IMR-90 (cell line): ENCODE data around the gene MSI2. TPM values are rescaled to one million over a fixed set of nuclear protein-coding genes. Genes with fewer than 3 reads are reported as not detected.

ENCODE experiments used
- ATAC-seq: fragments of 200-7000 bp; cut with Tn5 transposase; 2 replicates; pipeline ENCODE4 v1.9.1; 2020; ENCODE audit warnings: low read depth, mild to moderate bottlenecking, moderate library complexity
- BruUV-seq: library from RNA; stranded (reverse); fragments of 400-500 nt; replicated peaks from 2 replicates; lab custom pipeline; 2021; lab: Mats Ljungman, UMichigan
- CTCF ChIA-PET: fragments of 300-600 bp; formaldehyde crosslinking; extraction: SDS; loops from one replicate; lab custom pipeline; 2021; ENCODE audit warnings: antibody characterized with exemption; lab: Yijun Ruan, JAX
- POLR2A ChIA-PET: fragments of 300-600 bp; sonication (Branson Sonifier 250); formaldehyde crosslinking; loops from one replicate; lab custom pipeline; 2022; ENCODE audit warnings: antibody characterized with exemption; ENCODE audit not compliant: unreplicated experiment; lab: Charles Lee
- DNase-seq: peaks from one replicate; pipeline ENCODE4 v3.0.0; 2013
- H2AFZ ChIP-seq: replicated peaks from 2 replicates; pipeline ENCODE3; 2013; ENCODE audit warnings: low read length, mild to moderate bottlenecking; ENCODE audit not compliant: poor library complexity
- H2AK5ac ChIP-seq: 2 replicates; pipeline ENCODE4 v1.6.1; 2013; ENCODE audit warnings: low read depth, low read length, inconsistent platforms
- H2AK9ac ChIP-seq: replicated peaks from 2 replicates; pipeline ENCODE3; 2013; ENCODE audit warnings: mild to moderate bottlenecking, low read depth, low read length, moderate library complexity; ENCODE audit not compliant: poor library complexity
- H2BK120ac ChIP-seq: 2 replicates; pipeline ENCODE4 v1.6.1; 2013; ENCODE audit warnings: low read depth, low read length, inconsistent platforms
- H2BK15ac ChIP-seq: 3 replicates; pipeline ENCODE4 v1.6.1; 2013; ENCODE audit warnings: low read depth, low read length, inconsistent platforms
- H2BK20ac ChIP-seq: 2 replicates; pipeline ENCODE4 v1.6.1; 2013; ENCODE audit warnings: low read depth, mild to moderate bottlenecking, inconsistent platforms, low read length, moderate library complexity
- H2BK5ac ChIP-seq: 2 replicates; pipeline ENCODE4 v1.6.1; 2013; ENCODE audit warnings: mild to moderate bottlenecking, low read depth, low read length, inconsistent platforms; ENCODE audit not compliant: poor library complexity, severe bottlenecking
- H3K14ac ChIP-seq: replicated peaks from 2 replicates; pipeline ENCODE4 v1.6.1; 2013; ENCODE audit warnings: low read depth, low read length, inconsistent platforms
- H3K18ac ChIP-seq: 2 replicates; pipeline ENCODE4 v1.6.1; 2013; ENCODE audit warnings: low read depth, low read length, control low read depth
- H3K23ac ChIP-seq: 2 replicates; pipeline ENCODE4 v1.6.1; 2013; ENCODE audit warnings: low read depth, low read length, inconsistent platforms
- H3K27ac ChIP-seq: 2 replicates; pipeline ENCODE4 v1.5.1; 2013; ENCODE audit warnings: mild to moderate bottlenecking, control low read depth, low read length; ENCODE audit not compliant: insufficient read depth
- H3K27me3 ChIP-seq: 2 replicates; pipeline ENCODE4 v1.6.1; 2013; ENCODE audit warnings: low read length; ENCODE audit not compliant: control insufficient read depth, insufficient read depth
- H3K36me3 ChIP-seq: 2 replicates; pipeline ENCODE4 v1.6.1; 2013; ENCODE audit warnings: low read length, mixed read lengths; ENCODE audit not compliant: control insufficient read depth, insufficient read depth
- H3K4ac ChIP-seq: 2 replicates; pipeline ENCODE4 v1.6.1; 2013; ENCODE audit warnings: low read depth, low read length, inconsistent platforms
- H3K4me1 ChIP-seq: 2 replicates; pipeline ENCODE4 v1.6.1; 2013; ENCODE audit warnings: low read length, mixed read lengths; ENCODE audit not compliant: control insufficient read depth, insufficient read depth
- H3K4me2 ChIP-seq: 2 replicates; pipeline ENCODE4 v1.6.1; 2013; ENCODE audit warnings: low read depth, mild to moderate bottlenecking, control low read depth, low read length, moderate library complexity
- H3K4me3 ChIP-seq: 2 replicates; pipeline ENCODE4 v1.5.1; 2013; ENCODE audit warnings: low read depth, mild to moderate bottlenecking, control low read depth, low read length, moderate library complexity; ENCODE audit not compliant: insufficient read depth
- H3K56ac ChIP-seq: 2 replicates; pipeline ENCODE4 v1.6.1; 2013; ENCODE audit warnings: low read length, inconsistent platforms; ENCODE audit not compliant: insufficient read depth; ENCODE audit errors: extremely low read depth
- H3K79me1 ChIP-seq, 2 experiments: 2 replicates each; pipeline ENCODE4 v1.6.1; 2013; ENCODE audit warnings: low read length in 2 of 2, inconsistent platforms in 1 of 2, low read depth in 1 of 2
- H3K9ac ChIP-seq: 2 replicates; pipeline ENCODE4 v1.6.1; 2013; ENCODE audit warnings: low read depth, low read length, control low read depth
- H3K9me1 ChIP-seq: 2 replicates; pipeline ENCODE4 v1.6.1; 2013; ENCODE audit warnings: low read length, inconsistent platforms; ENCODE audit not compliant: insufficient read depth
- H3K9me3 ChIP-seq: 2 replicates; pipeline ENCODE4 v1.6.1; 2013; ENCODE audit warnings: low read length; ENCODE audit not compliant: control insufficient read depth, insufficient read depth
- H4K20me1 ChIP-seq: 2 replicates; pipeline ENCODE4 v1.6.1; 2013; ENCODE audit warnings: low read length, inconsistent platforms; ENCODE audit not compliant: insufficient read depth
- H4K5ac ChIP-seq: 2 replicates; pipeline ENCODE4 v1.6.1; 2013; ENCODE audit warnings: mild to moderate bottlenecking, low read depth, low read length, control low read depth
- H4K8ac ChIP-seq, 2 experiments: 2 replicates each; pipeline ENCODE4 v1.6.1; 2013; ENCODE audit warnings: low read depth in 2 of 2, low read length in 2 of 2, control low read depth in 1 of 2, inconsistent platforms in 1 of 2
- H4K91ac ChIP-seq: 2 replicates; pipeline ENCODE4 v1.6.1; 2013; ENCODE audit warnings: low read depth, low read length, inconsistent platforms; ENCODE audit not compliant: insufficient read depth
- CEBPB ChIP-seq: IDR thresholded peaks from 2 replicates; pipeline ENCODE4 v1.6.1; 2012; ENCODE audit warnings: low read depth, low read length, improper control_type of control experiment
- CHD1 ChIP-seq: IDR thresholded peaks from 2 replicates; pipeline ENCODE4 v1.6.1; 2012; ENCODE audit warnings: low read depth, low read length, improper control_type of control experiment
- MXI1 ChIP-seq: IDR thresholded peaks from 2 replicates; pipeline ENCODE4 v1.6.1; 2012; ENCODE audit warnings: low read depth, mild to moderate bottlenecking, low read length, moderate library complexity, borderline replicate concordance
- RFX5 ChIP-seq: IDR thresholded peaks from 2 replicates; pipeline ENCODE4 v1.8.0; 2012; ENCODE audit warnings: low read depth, mild to moderate bottlenecking, low read length, moderate library complexity
- WGBS, 2 experiments: methylation state at CpG; one replicate each; pipeline versions ENCODE4 v1.1.5 to v1.1.7; 2013; ENCODE audit warnings: missing lambda C conversion rate in 2 of 2; ENCODE audit not compliant: insufficient read length in 1 of 2; ENCODE audit errors: extremely low coverage in 2 of 2; 5-methylcytosine and 5-hydroxymethylcytosine counted together
- dilution Hi-C: fragments of 300-500 bp; cut with HindIII; formaldehyde crosslinking; loops from one replicate; pipeline ENCODE4 v1.14.3; 2018; ENCODE audit warnings: low sequenced_read_pairs; ENCODE audit not compliant: unreplicated experiment
- in situ Hi-C: fragments of 300-500 bp; cut with MboI; formaldehyde crosslinking; loops from 3 replicates; pipeline ENCODE4 v1.14.3; 2019; ENCODE audit warnings: low sequenced_read_pairs, inconsistent platforms, mixed read lengths
- intact Hi-C: fragments of 100-400 bp; cut with micrococcal nuclease; formaldehyde crosslinking; loops from 2 replicates; pipeline ENCODE4 v1.10.0; 2022
- polyA plus RNA-seq, 3 experiments: library from polyadenylated mRNA; depleted of rRNA; stranded (reverse); fragments of >200 nt; gene quantifications; 2 replicates each; pipeline ENCODE4 v1.2.3, GENCODE V29; 2012; ENCODE audit warnings: low replicate concordance in 1 of 3
- total RNA-seq: library from RNA; depleted of rRNA; stranded (reverse); fragments of >200 nt; gene quantifications from 2 replicates; pipeline ENCODE4 v1.2.3, GENCODE V29; 2012
- TF ChIP-seq, protein P1 (sequence below): fragments of 150-350 bp; IDR thresholded peaks from 2 replicates; pipeline ENCODE4 v1.6.1; 2016; ENCODE audit warnings: low read depth, mild to moderate bottlenecking, low read length, moderate library complexity, borderline replicate concordance
- TF ChIP-seq, protein P2 (sequence below): conservative IDR thresholded peaks from 2 replicates; pipeline ENCODE4 v1.5.1; 2012; ENCODE audit warnings: mild to moderate bottlenecking, low read depth, low read length, improper control_type of control experiment

The MSI2 gene
- total and polyA plus RNA-seq, 2 of the 4 experiments (the other 2 are of a cell fraction), result 13.0 to 16.0 TPM

DNA sequence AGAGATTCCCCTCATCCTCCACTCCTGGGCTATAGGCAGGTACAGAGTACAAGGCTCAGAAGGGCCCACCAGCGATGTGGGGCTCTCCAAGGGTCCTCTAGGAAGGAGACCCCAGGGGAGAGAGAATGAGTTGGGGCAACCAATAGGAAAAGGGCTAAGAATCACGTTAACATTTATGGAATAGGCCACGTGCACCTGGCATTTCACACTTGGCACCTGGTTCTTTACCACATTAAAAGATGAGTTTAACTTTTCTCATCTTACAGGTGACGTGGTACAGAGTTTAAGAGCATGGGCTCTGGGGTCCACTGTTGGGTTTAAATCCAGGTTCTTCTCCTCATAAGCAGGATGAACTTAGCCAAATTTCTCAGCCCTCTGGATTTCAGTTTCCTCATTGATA is 245.7 kb downstream of the MSI2 start:
- Histone ChIP-seq H2AK9ac (no peak overlapping the region), H3K79me1 (peaks cover 3% of the 10 kb centered on the region in 2 experiments; a peak in 1 of 4 replicates), H3K4ac (no peak overlapping the region), H3K23ac (no peak overlapping the region), H3K4me2 (no peak overlapping the region), H4K20me1 (no peaks in the 10 kb centered on the region; the same call in 1 of the 2 replicates), H3K18ac (no peak overlapping the region), H3K9me1 (peaks cover 6% of the 10 kb centered on the region; the same call in 1 of the 2 replicates), H4K5ac (no peak overlapping the region), H4K91ac (no peak overlapping the region), H3K36me3 (no peaks in the 10 kb centered on the region), H4K8ac (no peak overlapping the region), H3K27me3 (no peaks in the 10 kb centered on the region), H3K9me3 (no peaks in the 10 kb centered on the region), H2AFZ (no peak overlapping the region), H3K27ac (no peak overlapping the region), H3K9ac (no peak overlapping the region), H3K4me1 (peaks cover 2% of the 10 kb centered on the region; the same call in 1 of the 2 replicates), H3K14ac (no peak overlapping the region), H2BK5ac (no peak overlapping the region), H3K56ac (no peak overlapping the region), H2BK20ac (no peak overlapping the region), H3K4me3 (no peak overlapping the region), H2BK120ac (no peak overlapping the region), H2AK5ac (no peak overlapping the region), H2BK15ac (no peak overlapping the region)
- ChIA-PET CTCF (interaction anchor here (1.1 kb wide), 1 partner anchor 18 kb away, joined by 3 read pairs; no protein-coding TSS in a partner anchor), POLR2A (no interaction called here)
- in situ Hi-C loops, result no loop called here
- DNase-seq, result no peak
- intact Hi-C loops, result no loop called here
- no peak for ATAC-seq
- no CpG with 5 or more reads among the region's 4 CpGs for WGBS, 2 experiments
- dilution Hi-C loops, result no loop called here
- no peak for TF ChIP-seq RFX5
- TF ChIP-seq, protein P1, sequence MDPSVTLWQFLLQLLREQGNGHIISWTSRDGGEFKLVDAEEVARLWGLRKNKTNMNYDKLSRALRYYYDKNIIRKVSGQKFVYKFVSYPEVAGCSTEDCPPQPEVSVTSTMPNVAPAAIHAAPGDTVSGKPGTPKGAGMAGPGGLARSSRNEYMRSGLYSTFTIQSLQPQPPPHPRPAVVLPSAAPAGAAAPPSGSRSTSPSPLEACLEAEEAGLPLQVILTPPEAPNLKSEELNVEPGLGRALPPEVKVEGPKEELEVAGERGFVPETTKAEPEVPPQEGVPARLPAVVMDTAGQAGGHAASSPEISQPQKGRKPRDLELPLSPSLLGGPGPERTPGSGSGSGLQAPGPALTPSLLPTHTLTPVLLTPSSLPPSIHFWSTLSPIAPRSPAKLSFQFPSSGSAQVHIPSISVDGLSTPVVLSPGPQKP, result no peak
- TF ChIP-seq, protein P2, sequence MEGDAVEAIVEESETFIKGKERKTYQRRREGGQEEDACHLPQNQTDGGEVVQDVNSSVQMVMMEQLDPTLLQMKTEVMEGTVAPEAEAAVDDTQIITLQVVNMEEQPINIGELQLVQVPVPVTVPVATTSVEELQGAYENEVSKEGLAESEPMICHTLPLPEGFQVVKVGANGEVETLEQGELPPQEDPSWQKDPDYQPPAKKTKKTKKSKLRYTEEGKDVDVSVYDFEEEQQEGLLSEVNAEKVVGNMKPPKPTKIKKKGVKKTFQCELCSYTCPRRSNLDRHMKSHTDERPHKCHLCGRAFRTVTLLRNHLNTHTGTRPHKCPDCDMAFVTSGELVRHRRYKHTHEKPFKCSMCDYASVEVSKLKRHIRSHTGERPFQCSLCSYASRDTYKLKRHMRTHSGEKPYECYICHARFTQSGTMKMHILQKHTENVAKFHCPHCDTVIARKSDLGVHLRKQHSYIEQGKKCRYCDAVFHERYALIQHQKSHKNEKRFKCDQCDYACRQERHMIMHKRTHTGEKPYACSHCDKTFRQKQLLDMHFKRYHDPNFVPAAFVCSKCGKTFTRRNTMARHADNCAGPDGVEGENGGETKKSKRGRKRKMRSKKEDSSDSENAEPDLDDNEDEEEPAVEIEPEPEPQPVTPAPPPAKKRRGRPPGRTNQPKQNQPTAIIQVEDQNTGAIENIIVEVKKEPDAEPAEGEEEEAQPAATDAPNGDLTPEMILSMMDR, result no peak
- TF ChIP-seq CHD1, result no peak
- TF ChIP-seq MXI1, result no peak
- no peak for TF ChIP-seq CEBPB
- no TSS peak for BruUV-seq
